Measurements from ENCODE around the gene TTBK2.

The TTBK2 gene

GRCh38 chr15:42731461-42731860 is 189.1 kb downstream of the TTBK2 start:
- no peak for DNase-seq (ENCODE audit: extremely low read depth, low read depth)
- TF ChIP-seq CTCF (IDR thresholded peaks at IDR 0.05; ENCODE audit: low read depth, low read length, missing control alignments), result no peak
- no peak overlapping the region for H3K4me3 ChIP-seq (replicated peaks; ENCODE audit: low read depth, low read length)

- TF ChIP-seq CTCF (IDR thresholded peaks at IDR 0.05; ENCODE audit: low read depth, low read length, missing control alignments), result no peak
- no peak overlapping the region for H3K4me3 ChIP-seq (replicated peaks; ENCODE audit: low read depth, low read length)
- no peak for DNase-seq (ENCODE audit: extremely low read depth, low read depth)
These were observed 190.0 kb downstream of the TTBK2 start for GRCh38 chr15:42730536-42730935.

DNA sequence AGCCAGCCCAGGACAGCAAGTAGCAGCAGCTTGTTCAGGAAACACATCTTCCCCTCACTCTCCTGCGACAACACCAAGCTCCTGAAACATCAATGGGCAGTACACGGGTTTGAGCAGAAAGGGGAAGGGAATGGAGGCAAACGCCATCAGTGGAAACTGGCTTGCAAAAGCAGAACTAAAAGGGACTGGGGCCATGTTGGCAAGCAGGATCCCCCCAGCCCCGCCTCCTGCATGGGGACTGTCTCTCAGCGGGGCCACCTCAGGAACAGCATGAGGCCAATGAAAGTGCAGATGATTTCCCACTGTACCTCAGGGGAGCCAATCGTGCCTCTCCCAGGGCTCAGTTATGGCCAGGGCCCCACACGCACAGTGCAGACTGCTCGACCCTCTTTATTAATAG is 190.4 kb downstream of the TTBK2 start:
- H3K4me3 ChIP-seq (replicated peaks; ENCODE audit: low read depth, low read length), result no peak overlapping the region
- TF ChIP-seq CTCF (IDR thresholded peaks at IDR 0.05; ENCODE audit: low read depth, low read length, missing control alignments), result no peak
- no peak for DNase-seq (ENCODE audit: extremely low read depth, low read depth)

GRCh38 chr15:42729409-42729808 is 191.2 kb downstream of the TTBK2 start:
- no peak for TF ChIP-seq CTCF (IDR thresholded peaks at IDR 0.05; ENCODE audit: low read depth, low read length, missing control alignments)

DNA sequence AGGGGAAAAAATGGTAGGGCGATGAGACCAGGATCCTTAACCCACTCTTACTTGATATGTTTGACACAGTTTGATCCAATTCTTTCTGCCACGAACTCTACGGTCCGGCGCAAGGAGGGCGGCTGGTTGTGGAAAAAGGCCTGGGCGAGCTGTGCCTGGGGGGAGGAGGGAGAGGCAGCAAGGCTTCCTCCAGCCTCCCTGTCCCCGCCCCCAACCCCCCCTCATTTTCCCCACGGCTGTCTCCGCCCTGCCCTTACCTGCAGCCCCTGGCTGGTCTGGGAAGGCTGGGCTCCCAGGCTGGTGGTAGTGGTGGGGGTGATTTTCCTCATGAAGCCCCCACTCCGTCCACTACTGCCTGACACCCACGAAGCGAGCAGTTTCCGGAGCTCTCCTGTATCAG is 191.6 kb downstream of the TTBK2 start:
- no peak for TF ChIP-seq CTCF (IDR thresholded peaks at IDR 0.05; ENCODE audit: low read depth, low read length, missing control alignments)
- no peak for DNase-seq (ENCODE audit: extremely low read depth, low read depth)
- no peak overlapping the region for H3K4me3 ChIP-seq (replicated peaks; ENCODE audit: low read depth, low read length)

More at GRCh38 chr15:42729409-42729808, 191.2 kb downstream of the TTBK2 start:
- H3K4me3 ChIP-seq (replicated peaks; ENCODE audit: low read depth, low read length), result no peak overlapping the region
- no peak for DNase-seq (ENCODE audit: extremely low read depth, low read depth)

- no peak for TF ChIP-seq CTCF (IDR thresholded peaks at IDR 0.05; ENCODE audit: low read depth, low read length, missing control alignments)
- no peak overlapping the region for H3K4me3 ChIP-seq (replicated peaks; ENCODE audit: low read depth, low read length)
- no peak for DNase-seq (ENCODE audit: extremely low read depth, low read depth)
These were observed 192.0 kb downstream of the TTBK2 start for GRCh38 chr15:42728560-42728959.

GRCh38 chr15:42727750-42728381 is 192.7 kb downstream of the TTBK2 start:
- TF ChIP-seq CTCF (IDR thresholded peaks at IDR 0.05; ENCODE audit: low read depth, low read length, missing control alignments), result no peak

More at GRCh38 chr15:42727750-42728381, 192.7 kb downstream of the TTBK2 start:
- DNase-seq (ENCODE audit: extremely low read depth, low read depth), result no peak
- no peak overlapping the region for H3K4me3 ChIP-seq (replicated peaks; ENCODE audit: low read depth, low read length)

Measured in HFF-Myc (cell line).